Activated CD4-positive, alpha-beta T cell treated with anti-CD3 and anti-CD28 coated beads, Interleukin-2, amount 10 ng/mL, durations not matched to agents 7 days and 5 days (primary cell): ENCODE results near the gene SEMA3E. TPM values are rescaled to one million over a fixed set of nuclear protein-coding genes. Genes with fewer than 3 reads are reported as not detected.

ENCODE experiments used
- CTCF ChIA-PET: fragments of 350-600 bp; sonication (Branson Sonifier 250); formaldehyde crosslinking; loops from one replicate; lab custom pipeline; 2021; ENCODE audit warnings: antibody characterized with exemption; lab: Charles Lee
- POLR2A ChIA-PET: fragments of 350-600 bp; sonication (Branson Sonifier 250); formaldehyde crosslinking; loops from one replicate; lab custom pipeline; 2021; ENCODE audit warnings: antibody characterized with exemption; lab: Charles Lee
- DNase-seq: peaks from one replicate; pipeline ENCODE4 v3.0.0-alpha.2; 2020
- H3K27ac Mint-ChIP-seq: one replicate; pipeline ENCODE4 v1.8.0; 2021; ENCODE audit warnings: mild to moderate bottlenecking, moderate library complexity, mixed read lengths
- H3K27me3 Mint-ChIP-seq: one replicate; pipeline ENCODE4 v1.8.0; 2021; ENCODE audit warnings: mixed read lengths
- H3K36me3 Mint-ChIP-seq: one replicate; pipeline ENCODE4 v1.8.0; 2021; ENCODE audit warnings: low read depth, mixed read lengths
- H3K4me1 Mint-ChIP-seq: one replicate; pipeline ENCODE4 v1.8.0; 2021; ENCODE audit warnings: mixed read lengths
- H3K4me3 Mint-ChIP-seq: one replicate; pipeline ENCODE4 v1.8.0; 2021; ENCODE audit warnings: mild to moderate bottlenecking, moderate library complexity, mixed read lengths
- H3K9me3 Mint-ChIP-seq: one replicate; pipeline ENCODE4 v1.8.0; 2021; ENCODE audit warnings: mixed read lengths
- total RNA-seq, 2 experiments: library from RNA; stranded (reverse); gene quantifications; one replicate each; pipeline ENCODE4 v1.2.3, GENCODE V29; 2021

The SEMA3E gene
- total RNA-seq, 2 experiments from 2014 or later, result not detected

DNA sequence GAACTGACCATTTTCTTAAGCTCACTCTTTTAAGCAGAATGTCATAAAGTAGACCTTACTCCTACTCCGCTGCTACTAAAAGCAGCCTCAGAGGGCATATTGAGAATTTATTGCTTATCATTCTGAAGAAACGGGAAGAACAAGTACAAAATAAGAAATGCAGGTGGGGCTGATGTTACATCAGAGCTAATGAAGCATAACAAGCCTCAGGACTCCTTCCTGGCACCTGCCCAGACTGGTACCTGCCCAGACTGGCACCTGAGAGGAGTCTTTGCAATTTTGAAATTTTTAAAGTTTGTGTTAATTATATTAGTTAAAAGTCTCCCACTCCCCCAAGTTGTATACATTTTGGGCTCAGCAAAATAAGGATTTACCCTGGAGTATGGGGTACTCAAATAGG is 162.4 kb downstream of the SEMA3E start:
- ChIA-PET POLR2A (no interaction called here), CTCF (no interaction called here)
- DNase-seq, result no peak
- Mint-ChIP-seq H3K9me3 (no peaks in the 10 kb centered on the region), H3K27me3 (no peaks in the 10 kb centered on the region), H3K27ac (no peak overlapping the region), H3K4me1 (no peaks in the 10 kb centered on the region), H3K4me3 (no peak overlapping the region), H3K36me3 (no peaks in the 10 kb centered on the region)

DNA sequence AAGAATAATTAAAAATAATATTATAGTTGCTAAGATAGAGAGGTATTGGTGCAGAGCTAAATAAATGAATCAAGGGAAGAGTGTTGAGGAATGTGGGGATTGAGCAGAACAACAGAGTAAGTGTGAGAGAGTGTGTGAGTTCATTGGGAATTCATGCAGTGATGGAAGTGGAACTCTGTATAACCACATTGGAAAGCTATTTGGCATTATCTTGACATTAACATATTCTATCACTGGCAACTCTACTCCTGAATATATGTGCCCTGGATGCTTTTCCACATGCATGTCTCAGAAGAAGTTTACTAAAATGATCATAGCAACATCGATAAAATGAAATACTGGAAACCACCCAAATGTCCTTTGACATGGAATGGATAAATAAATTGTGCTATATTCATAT is 164.1 kb downstream of the SEMA3E start:
- Mint-ChIP-seq H3K27ac (no peak overlapping the region), H3K27me3 (no peaks in the 10 kb centered on the region), H3K36me3 (no peaks in the 10 kb centered on the region), H3K4me3 (no peak overlapping the region), H3K4me1 (no peaks in the 10 kb centered on the region), H3K9me3 (no peaks in the 10 kb centered on the region)
- CTCF ChIA-PET, result no interaction called here
- DNase-seq, result no peak
- POLR2A ChIA-PET, result no interaction called here

DNA sequence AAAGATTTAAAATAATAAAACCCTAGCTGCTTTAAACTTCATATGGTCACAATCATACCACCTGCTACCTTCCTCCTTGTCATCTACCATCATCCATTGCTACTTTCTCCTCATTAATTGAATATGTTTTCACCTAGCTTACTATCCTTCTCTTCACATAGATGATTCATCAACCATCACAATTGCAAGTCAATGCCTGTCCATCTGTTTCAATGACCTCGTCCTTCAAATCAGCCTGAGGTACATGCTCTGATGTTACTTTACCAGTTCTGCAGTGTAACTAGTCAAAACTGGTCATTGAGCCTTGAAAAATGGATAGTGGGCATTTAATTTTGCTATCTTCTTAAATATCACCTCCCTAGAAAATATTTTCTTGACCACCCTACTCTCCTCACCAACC is 164.7 kb downstream of the SEMA3E start:
- no peaks in the 10 kb centered on the region for H3K4me1 Mint-ChIP-seq
- no peaks in the 10 kb centered on the region for H3K36me3 Mint-ChIP-seq
- DNase-seq, result no peak
- H3K27me3 Mint-ChIP-seq, result no peaks in the 10 kb centered on the region
- ChIA-PET POLR2A (no interaction called here), CTCF (no interaction called here)
- no peak overlapping the region for H3K27ac Mint-ChIP-seq
- H3K4me3 Mint-ChIP-seq, result no peak overlapping the region
- H3K9me3 Mint-ChIP-seq, result no peaks in the 10 kb centered on the region

DNA sequence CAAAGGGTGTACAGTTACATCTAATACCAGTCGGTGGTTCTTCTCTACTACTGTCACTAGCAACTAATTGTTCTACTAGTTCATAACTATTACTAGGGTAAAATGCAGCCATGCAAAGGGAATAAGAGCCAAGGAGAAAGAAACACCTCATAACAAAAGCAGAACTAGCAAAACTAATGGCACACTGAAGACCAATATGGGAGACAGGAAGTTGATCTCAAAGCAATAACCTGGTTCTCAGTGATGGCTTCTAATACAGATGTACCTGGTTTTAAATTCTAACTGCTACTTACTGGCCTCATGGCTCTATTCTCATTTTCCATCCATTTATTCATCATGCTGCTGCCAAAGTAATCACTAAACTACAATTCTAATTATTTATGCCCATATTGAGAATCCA is 170.3 kb downstream of the SEMA3E start:
- Mint-ChIP-seq H3K27me3 (no peaks in the 10 kb centered on the region), H3K4me1 (no peaks in the 10 kb centered on the region), H3K9me3 (no peaks in the 10 kb centered on the region), H3K4me3 (no peak overlapping the region), H3K36me3 (no peaks in the 10 kb centered on the region), H3K27ac (no peak overlapping the region)
- ChIA-PET CTCF (no interaction called here), POLR2A (no interaction called here)
- DNase-seq, result no peak

DNA sequence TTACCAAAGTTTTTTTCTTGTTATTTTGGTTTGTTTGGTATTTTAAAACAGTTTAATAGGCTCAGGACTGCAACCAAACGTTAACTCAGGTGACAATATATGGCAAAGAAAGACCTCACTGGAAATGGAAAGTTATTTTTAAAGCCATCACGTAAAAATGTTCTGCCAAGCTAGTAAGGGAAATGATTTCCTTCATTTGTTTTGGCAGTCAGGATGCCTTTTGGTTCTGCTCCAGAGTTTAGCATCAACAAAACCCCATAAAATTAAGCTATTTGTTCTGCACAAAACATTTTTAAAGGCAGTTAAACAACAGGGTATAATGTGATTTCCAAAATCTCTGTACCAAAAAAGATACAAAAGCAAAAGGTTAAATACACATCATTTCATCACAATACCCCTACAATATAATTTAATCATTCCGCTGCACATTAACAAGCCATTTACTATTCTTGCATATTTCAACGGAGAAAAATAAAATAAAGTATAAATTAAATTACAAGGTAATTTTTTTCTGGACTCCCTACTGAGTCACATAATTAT is 172.4 kb downstream of the SEMA3E start:
- Mint-ChIP-seq H3K36me3 (no peaks in the 10 kb centered on the region), H3K4me1 (no peaks in the 10 kb centered on the region), H3K4me3 (no peak overlapping the region), H3K27ac (no peak overlapping the region), H3K27me3 (no peaks in the 10 kb centered on the region), H3K9me3 (no peaks in the 10 kb centered on the region)
- CTCF ChIA-PET, result no interaction called here
- POLR2A ChIA-PET, result no interaction called here
- DNase-seq, result no peak

DNA sequence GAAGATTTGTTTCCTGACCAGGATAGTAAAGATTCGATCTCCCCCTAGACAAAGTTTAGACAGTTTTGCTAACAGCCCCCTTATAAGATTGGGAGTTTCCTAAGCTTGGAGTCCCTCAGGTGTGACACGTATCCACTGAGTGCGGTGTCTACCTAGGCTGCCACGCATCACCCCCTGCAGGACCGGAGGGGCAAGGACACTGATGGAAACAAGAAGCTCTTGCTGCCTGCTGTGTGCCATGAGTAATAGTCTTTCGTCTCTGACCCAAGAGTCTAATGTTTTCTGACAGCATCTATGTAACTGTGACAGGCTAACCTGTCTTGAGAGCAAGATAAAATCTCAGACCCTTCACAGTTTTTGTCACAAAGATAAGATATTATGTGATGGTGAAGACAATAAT is 173.5 kb downstream of the SEMA3E start:
- H3K27ac Mint-ChIP-seq, result no peak overlapping the region
- H3K4me1 Mint-ChIP-seq, result no peaks in the 10 kb centered on the region
- ChIA-PET POLR2A (no interaction called here), CTCF (no interaction called here)
- no peak overlapping the region for H3K4me3 Mint-ChIP-seq
- no peaks in the 10 kb centered on the region for H3K36me3 Mint-ChIP-seq
- no peak for DNase-seq
- no peaks in the 10 kb centered on the region for H3K9me3 Mint-ChIP-seq
- H3K27me3 Mint-ChIP-seq, result no peaks in the 10 kb centered on the region

DNA sequence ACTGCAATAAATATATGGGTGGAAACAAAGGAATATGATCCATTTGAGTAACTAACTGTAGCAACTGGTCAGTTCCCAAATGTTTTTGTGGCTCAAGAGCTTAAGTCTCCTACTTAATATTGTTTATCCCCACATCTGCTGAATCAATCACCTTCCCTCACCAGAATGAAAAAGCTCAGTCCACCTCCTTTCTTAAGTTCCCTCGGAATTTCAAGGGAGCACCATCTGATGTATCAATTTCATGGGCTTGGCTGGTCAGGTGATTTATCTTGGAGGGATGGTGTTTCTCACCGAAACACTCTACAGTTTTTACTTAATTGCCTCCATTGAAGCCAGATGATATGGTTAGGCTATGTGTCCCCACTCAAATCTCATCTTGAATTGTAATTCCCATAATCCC is 176.6 kb downstream of the SEMA3E start:
- Mint-ChIP-seq H3K4me1 (no peaks in the 10 kb centered on the region), H3K9me3 (no peaks in the 10 kb centered on the region), H3K4me3 (no peak overlapping the region), H3K36me3 (no peaks in the 10 kb centered on the region), H3K27ac (no peak overlapping the region), H3K27me3 (no peaks in the 10 kb centered on the region)
- POLR2A ChIA-PET, result no interaction called here
- CTCF ChIA-PET, result no interaction called here
- DNase-seq, result no peak

DNA sequence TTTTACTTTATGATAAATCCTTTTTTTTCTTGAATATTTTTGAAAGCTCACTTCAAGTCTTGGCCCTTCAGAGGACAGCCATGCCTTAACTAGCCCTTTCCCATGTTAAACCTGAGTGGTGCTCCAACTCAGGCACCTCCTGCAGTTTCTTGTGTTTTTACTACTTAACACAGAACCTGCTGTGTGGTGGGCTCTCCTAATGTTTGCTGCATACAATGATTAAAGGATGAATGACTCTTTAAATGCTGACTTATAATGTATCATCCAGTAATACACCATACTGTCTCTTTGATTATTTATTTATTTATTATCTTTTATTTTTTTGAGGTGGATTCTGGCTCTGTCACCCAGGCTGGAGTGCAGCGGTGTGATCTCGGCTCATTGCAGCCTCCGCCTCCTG is 179.4 kb downstream of the SEMA3E start:
- Mint-ChIP-seq H3K27ac (no peak overlapping the region), H3K27me3 (no peaks in the 10 kb centered on the region), H3K4me3 (no peak overlapping the region), H3K36me3 (no peaks in the 10 kb centered on the region), H3K4me1 (no peaks in the 10 kb centered on the region), H3K9me3 (no peaks in the 10 kb centered on the region)
- no peak for DNase-seq
- ChIA-PET POLR2A (no interaction called here), CTCF (no interaction called here)

DNA sequence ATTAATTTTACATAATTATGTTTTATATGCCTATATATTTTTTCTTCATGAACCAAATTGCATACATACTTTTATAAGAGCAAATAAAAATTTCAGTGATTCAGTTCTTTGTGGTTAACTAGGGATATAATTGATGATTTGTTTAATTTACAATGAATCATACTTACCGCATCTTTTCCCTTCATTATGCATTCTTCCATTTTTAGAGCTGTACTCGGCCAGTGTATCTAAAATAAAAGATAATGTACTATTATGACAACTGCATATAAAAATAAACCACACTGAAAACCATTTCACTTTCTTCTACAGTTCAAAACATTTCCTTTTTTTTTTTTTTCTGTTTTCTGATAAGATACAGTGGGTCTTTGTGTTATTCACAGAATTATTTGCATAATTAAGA is 179.9 kb downstream of the SEMA3E start:
- Mint-ChIP-seq H3K9me3 (no peaks in the 10 kb centered on the region), H3K27ac (no peak overlapping the region), H3K27me3 (no peaks in the 10 kb centered on the region), H3K4me3 (no peak overlapping the region), H3K36me3 (no peaks in the 10 kb centered on the region), H3K4me1 (no peaks in the 10 kb centered on the region)
- POLR2A ChIA-PET, result interaction anchor here (0.6 kb wide), 1 partner anchor 449 kb away, joined by 3 read pairs; no protein-coding TSS in a partner anchor
- DNase-seq, result no peak
- CTCF ChIA-PET, result no interaction called here

DNA sequence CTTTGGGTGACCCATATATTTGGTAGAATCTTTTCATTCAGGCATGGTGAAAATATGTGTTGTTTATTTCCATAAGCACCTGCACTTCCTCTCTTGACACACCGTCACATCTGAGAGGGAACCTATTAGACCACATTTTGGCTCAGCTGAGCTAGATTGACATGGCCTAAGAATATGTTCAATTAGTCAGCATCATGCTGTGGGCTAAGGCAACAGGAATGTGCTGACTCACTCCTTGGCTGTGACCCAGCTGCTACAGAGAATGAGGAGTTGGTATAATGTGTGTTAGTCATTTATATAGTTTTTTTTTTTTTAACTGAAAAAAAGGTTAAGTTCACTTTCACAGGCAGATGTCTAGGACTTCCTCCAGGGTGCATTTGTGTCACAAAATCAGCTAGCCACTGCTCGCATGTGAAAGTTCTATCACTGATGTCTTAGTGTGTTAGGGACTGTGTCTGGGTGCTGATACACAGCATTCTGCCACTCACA is 180.6 kb downstream of the SEMA3E start:
- Mint-ChIP-seq H3K4me3 (no peak overlapping the region), H3K27ac (no peak overlapping the region), H3K4me1 (no peaks in the 10 kb centered on the region), H3K9me3 (no peaks in the 10 kb centered on the region), H3K27me3 (no peaks in the 10 kb centered on the region), H3K36me3 (no peaks in the 10 kb centered on the region)
- CTCF ChIA-PET, result no interaction called here
- no peak for DNase-seq
- POLR2A ChIA-PET, result no interaction called here

DNA sequence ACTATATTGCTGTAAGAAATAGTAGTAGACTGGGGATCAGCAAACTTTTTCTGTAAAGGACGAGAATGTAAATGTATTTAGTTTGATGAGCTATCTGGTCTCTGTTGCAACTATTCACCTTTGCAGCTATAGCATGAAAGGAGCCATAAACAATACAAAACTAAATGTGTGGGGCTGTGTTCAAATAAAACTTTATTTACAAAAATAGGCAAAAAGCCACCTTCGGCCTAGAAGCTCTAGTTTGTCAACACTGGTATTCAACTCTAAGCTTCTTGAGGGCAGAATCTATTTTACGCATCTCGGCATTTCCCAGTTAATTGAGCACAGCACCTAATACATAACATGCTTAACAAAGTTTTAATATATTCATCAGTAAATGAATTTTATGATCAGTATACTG is 181.4 kb downstream of the SEMA3E start:
- POLR2A ChIA-PET, result no interaction called here
- no peak for DNase-seq
- no peak overlapping the region for H3K27ac Mint-ChIP-seq
- CTCF ChIA-PET, result no interaction called here
- no peaks in the 10 kb centered on the region for H3K36me3 Mint-ChIP-seq
- no peak overlapping the region for H3K4me3 Mint-ChIP-seq
- no peaks in the 10 kb centered on the region for H3K27me3 Mint-ChIP-seq
- H3K9me3 Mint-ChIP-seq, result no peaks in the 10 kb centered on the region
- H3K4me1 Mint-ChIP-seq, result no peaks in the 10 kb centered on the region

DNA sequence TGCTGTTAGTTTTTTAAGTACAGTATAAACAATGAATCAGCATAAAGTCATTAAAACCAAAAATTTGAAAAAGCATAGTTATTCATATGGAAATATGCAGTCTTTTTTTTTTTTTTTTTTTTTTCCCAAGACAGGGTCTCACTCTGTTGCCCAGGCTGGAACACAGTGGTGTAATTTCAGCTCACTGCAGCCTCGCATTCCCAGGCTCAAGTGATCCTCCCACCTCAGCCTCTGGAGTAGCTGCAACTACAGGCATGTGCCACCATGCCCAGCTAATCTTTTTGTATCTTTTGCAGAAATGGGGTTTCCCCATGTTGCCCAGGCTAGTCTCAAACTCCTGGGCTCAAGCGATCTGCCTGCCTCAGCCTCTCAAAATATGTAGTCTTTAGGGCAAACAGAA is 182.0 kb downstream of the SEMA3E start:
- Mint-ChIP-seq H3K27ac (no peak overlapping the region), H3K36me3 (no peaks in the 10 kb centered on the region), H3K9me3 (no peaks in the 10 kb centered on the region), H3K4me3 (no peak overlapping the region), H3K4me1 (no peaks in the 10 kb centered on the region), H3K27me3 (no peaks in the 10 kb centered on the region)
- POLR2A ChIA-PET, result no interaction called here
- CTCF ChIA-PET, result no interaction called here
- no peak for DNase-seq

DNA sequence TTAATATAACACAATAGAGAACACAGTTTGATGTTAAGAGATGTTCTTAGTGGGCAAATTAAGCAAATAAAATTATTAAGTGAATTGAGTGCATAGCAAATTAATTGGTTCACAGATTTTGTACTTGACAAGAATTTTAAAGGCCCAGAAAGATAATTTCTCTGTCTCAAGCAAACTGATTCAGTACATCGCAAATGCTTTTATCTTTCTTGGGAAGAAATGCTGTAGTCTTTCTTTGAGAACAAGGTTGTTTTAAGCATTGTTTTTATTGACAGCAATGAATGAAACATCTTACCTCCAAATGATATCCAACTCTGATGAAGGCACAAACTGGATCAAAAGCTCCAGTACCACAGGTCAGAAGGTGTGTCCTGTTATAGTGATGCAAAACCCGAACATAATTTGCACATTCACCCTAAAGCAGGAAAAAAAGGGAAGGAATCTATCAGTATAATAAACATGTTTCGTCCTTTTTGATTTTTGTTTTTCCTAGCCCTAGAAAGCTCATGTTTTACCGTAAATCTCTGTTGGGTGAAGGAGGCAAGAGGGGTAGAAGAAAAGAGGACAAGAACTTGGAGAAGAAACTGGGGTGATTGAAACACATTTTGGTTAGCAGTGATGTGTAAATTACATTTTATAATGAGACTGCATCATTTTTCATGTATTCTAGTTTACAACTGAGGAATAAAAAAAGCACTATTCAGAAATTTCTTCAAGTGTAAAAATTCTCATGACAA is 182.6 kb downstream of the SEMA3E start:
- no peaks in the 10 kb centered on the region for H3K27me3 Mint-ChIP-seq
- no peaks in the 10 kb centered on the region for H3K9me3 Mint-ChIP-seq
- no peak overlapping the region for H3K4me3 Mint-ChIP-seq
- no peak for DNase-seq
- no peaks in the 10 kb centered on the region for H3K36me3 Mint-ChIP-seq
- ChIA-PET CTCF (no interaction called here), POLR2A (no interaction called here)
- no peaks in the 10 kb centered on the region for H3K4me1 Mint-ChIP-seq
- H3K27ac Mint-ChIP-seq, result no peak overlapping the region

DNA sequence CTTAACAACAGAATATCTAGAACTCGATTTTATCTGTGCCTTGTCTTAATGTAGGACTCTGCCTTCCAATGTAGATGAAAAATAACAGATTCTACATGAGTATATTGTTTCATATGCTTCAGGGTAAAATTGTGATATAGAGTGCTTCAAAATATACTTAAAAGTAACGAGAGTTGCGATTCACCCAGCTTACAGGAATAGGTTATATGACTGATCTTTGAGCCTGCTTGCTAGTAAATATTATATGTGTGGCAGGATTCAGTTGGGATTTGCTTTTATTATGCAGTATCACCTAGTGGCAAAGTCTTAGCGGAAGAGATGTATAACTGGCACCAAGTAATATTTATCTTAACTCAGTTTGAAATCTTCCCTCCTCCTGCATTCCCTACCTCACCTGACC is 183.3 kb downstream of the SEMA3E start:
- Mint-ChIP-seq H3K27me3 (no peaks in the 10 kb centered on the region), H3K36me3 (no peaks in the 10 kb centered on the region), H3K4me1 (no peaks in the 10 kb centered on the region), H3K9me3 (no peaks in the 10 kb centered on the region), H3K27ac (no peak overlapping the region), H3K4me3 (no peak overlapping the region)
- DNase-seq, result no peak
- CTCF ChIA-PET, result no interaction called here
- POLR2A ChIA-PET, result no interaction called here
